Metanephros (tissue), 1 donor: ENCODE results near the gene GPR33. TPM values are rescaled to one million over a fixed set of nuclear protein-coding genes. Genes with fewer than 3 reads are reported as not detected.

ENCODE experiments used
- total RNA-seq: library from RNA; depleted of rRNA; stranded (reverse); fragments of >200 nt; gene quantifications from one replicate; pipeline ENCODE4 v1.2.3, GENCODE V29; 2014

GPR33 gene, protein sequence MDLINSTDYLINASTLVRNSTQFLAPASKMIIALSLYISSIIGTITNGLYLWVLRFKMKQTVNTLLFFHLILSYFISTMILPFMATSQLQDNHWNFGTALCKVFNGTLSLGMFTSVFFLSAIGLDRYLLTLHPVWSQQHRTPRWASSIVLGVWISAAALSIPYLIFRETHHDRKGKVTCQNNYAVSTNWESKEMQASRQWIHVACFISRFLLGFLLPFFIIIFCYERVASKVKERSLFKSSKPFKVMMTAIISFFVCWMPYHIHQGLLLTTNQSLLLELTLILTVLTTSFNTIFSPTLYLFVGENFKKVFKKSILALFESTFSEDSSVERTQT
- total RNA-seq = not detected

DNA sequence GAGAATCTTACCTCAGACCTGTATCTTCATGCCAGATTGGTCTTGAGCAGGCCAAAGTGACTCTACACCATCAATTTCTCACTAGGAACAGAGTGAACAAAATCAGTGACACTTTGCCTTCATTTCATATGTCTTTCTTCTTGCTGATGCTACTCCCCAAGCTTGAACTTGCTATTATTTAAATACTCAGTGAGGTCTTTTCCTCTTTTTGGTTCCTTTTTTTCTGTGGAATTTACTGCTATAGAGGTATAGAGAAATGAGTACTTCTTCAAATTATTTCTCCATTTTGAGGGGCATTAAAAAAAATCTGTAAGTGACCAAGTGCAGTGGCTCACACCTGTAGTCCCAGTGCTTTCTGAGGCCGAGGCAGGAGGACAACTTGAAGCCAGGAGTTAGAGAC, at the start of gene GPR33:
Gene GPR33, minus strand, starts transcription at position 154 of the 400 bp plus-strand sequence. CDS start 4,074 bp downstream, outside the sequence.

DNA sequence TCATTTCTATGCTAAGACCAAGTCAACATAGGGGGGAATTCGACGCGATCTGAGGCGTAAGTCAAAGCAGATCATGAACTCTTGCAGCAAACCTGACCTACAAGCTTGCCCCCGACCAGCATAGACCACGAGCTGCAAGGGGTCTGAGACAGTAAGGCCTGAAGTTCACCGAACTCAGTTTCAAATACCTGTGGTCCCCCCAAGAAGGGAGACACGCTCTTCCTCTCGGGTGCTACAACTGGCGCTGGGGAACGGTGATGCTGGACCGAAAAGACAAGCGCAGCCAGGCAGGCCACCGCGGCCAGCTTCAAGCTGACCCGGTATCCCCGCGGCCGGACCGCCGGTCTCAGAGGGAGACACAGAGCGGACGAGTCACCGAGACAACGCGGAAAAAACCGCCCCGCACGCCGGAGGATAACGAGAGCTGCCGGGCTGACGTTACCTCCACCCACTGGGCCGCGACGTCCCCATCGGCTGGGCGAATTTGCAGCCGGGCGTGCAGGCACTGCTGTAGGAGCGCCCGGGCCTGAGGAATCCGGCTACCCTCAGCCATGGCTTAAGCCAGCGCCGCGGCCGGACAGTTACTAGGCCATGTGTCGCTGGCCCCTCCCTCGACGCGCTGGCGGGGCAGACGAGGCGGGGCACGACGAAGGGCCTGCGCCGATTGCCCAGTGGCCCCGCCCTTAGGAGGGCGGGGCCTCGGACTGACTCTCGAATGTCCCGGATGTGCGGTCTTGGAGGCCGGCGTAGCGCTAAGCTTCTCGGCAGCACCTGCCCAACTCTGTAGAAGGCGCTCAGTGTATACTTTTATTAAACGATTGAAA, 30.8 kb downstream of the GPR33 start, which contains the start of gene DTD2:
Gene DTD2, minus strand, starts transcription at position 666 of the 824 bp plus-strand sequence. Its CDS starts 113 bp downstream, at position 553.

Other genes starting within 250 kb of the GPR33 start
- 25.0 TPM for gene HEATR5A, start 67.5 kb downstream of the GPR33 start, total RNA-seq
- gene DTD2, start 30.5 kb downstream of the GPR33 start, total RNA-seq = 29.5 TPM
- gene NUBPL, start 73.4 kb upstream of the GPR33 start, total RNA-seq = 26.6 TPM